HEK293 (cell line): ENCODE measurements around the gene NCKAP5L.

ENCODE experiments used
- CTCF ChIA-PET: fragments of 350-600 bp; formaldehyde crosslinking; extraction: SDS; loops from one replicate; lab custom pipeline; 2021; ENCODE audit warnings: antibody characterized with exemption; lab: Yijun Ruan, JAX
- POLR2A ChIA-PET: fragments of 300-600 bp; formaldehyde crosslinking; extraction: SDS; loops from one replicate; lab custom pipeline; 2020; ENCODE audit warnings: antibody characterized with exemption, inconsistent platforms; lab: Yijun Ruan, JAX
- H3K27ac ChIP-seq: fragments of 200-500 bp; sonication (Bioruptor generic); 2 replicates; pipeline ENCODE4 v1.5.1; 2014; ENCODE audit warnings: low read depth, low read length, control low read depth, inconsistent platforms; ENCODE audit errors: extremely low read depth
- H3K36me3 ChIP-seq, 2 experiments: fragments of 200-500 bp in 1 of 2; sonication (Bioruptor generic) in 1 of 2; 1 replicate in 1 of 2; 2 replicates in 1 of 2; pipeline ENCODE4 v1.5.1; 2014 to 2017; ENCODE audit warnings: inconsistent platforms in 2 of 2, low read length in 2 of 2; ENCODE audit not compliant: control insufficient read depth in 2 of 2, insufficient read depth in 1 of 2
- H3K4me1 ChIP-seq: fragments of 200-500 bp; sonication (Bioruptor generic); 2 replicates; pipeline ENCODE4 v1.5.1; 2014; ENCODE audit warnings: mild to moderate bottlenecking, low read length, inconsistent platforms; ENCODE audit not compliant: control insufficient read depth, insufficient read depth
- H3K4me3 ChIP-seq: 2 replicates; pipeline ENCODE4 v1.5.1; 2011; ENCODE audit warnings: low read depth, mild to moderate bottlenecking, control low read depth, low read length, moderate library complexity
- H3K9me3 ChIP-seq: fragments of 200-500 bp; sonication (Bioruptor generic); 2 replicates; pipeline ENCODE4 v1.5.1; 2014; ENCODE audit warnings: low read depth, low read length, inconsistent platforms; ENCODE audit not compliant: control insufficient read depth, insufficient read depth
- ELK4 ChIP-seq: IDR thresholded peaks from 2 replicates; pipeline ENCODE4 v1.6.1; 2011; ENCODE audit warnings: mild to moderate bottlenecking, low read depth, low read length, borderline replicate concordance
- HOXC10 ChIP-seq: sonication (generic); formaldehyde crosslinking; IDR thresholded peaks from 2 replicates; pipeline ENCODE4 v1.8.1; 2023; ENCODE audit warnings: mild to moderate bottlenecking, missing genetic modification reagents
- KLF16 ChIP-seq: fragments of 450-650 bp; formaldehyde crosslinking; IDR thresholded peaks from 2 replicates; pipeline ENCODE4 v1.5.1; 2017; ENCODE audit warnings: missing biosample characterization, missing genetic modification characterization
- KLF8 ChIP-seq: fragments of 450-650 bp; formaldehyde crosslinking; IDR thresholded peaks from 2 replicates; pipeline ENCODE4 v1.5.1; 2016; ENCODE audit warnings: missing biosample characterization, missing genetic modification characterization
- MYNN ChIP-seq: fragments of 450-650 bp; formaldehyde crosslinking; IDR thresholded peaks from 2 replicates; pipeline ENCODE4 v1.5.1; 2016; ENCODE audit warnings: missing biosample characterization, missing genetic modification characterization, borderline replicate concordance
- PRDM6 ChIP-seq: fragments of 450-650 bp; formaldehyde crosslinking; IDR thresholded peaks from 2 replicates; pipeline ENCODE4 v1.5.1; 2017; ENCODE audit warnings: missing biosample characterization, missing genetic modification characterization
- SCRT1 ChIP-seq: fragments of 450-650 bp; formaldehyde crosslinking; IDR thresholded peaks from 2 replicates; pipeline ENCODE4 v1.5.1; 2016; ENCODE audit warnings: missing biosample characterization, missing genetic modification characterization, borderline replicate concordance
- ZBTB1 ChIP-seq: fragments of 450-650 bp; formaldehyde crosslinking; IDR thresholded peaks from 2 replicates; pipeline ENCODE4 v1.5.1; 2016; ENCODE audit warnings: missing biosample characterization, missing genetic modification characterization
- ZFHX2 ChIP-seq: fragments of 450-650 bp; formaldehyde crosslinking; conservative IDR thresholded peaks from 2 replicates; pipeline ENCODE4 v1.5.1; 2016; ENCODE audit warnings: missing biosample characterization, missing genetic modification characterization
- ZNF146 ChIP-seq: fragments of 450-650 bp; formaldehyde crosslinking; IDR thresholded peaks from 2 replicates; pipeline ENCODE4 v1.5.1; 2016; ENCODE audit warnings: missing biosample characterization, missing genetic modification characterization
- ZNF175 ChIP-seq: fragments of 450-650 bp; formaldehyde crosslinking; IDR thresholded peaks from 2 replicates; pipeline ENCODE4 v1.5.1; 2016; ENCODE audit warnings: missing biosample characterization, missing genetic modification characterization
- ZNF202 ChIP-seq: fragments of 450-650 bp; formaldehyde crosslinking; IDR thresholded peaks from 2 replicates; pipeline ENCODE4 v1.5.1; 2016; ENCODE audit warnings: missing biosample characterization, missing genetic modification characterization, borderline replicate concordance
- ZNF211 ChIP-seq: fragments of 450-650 bp; formaldehyde crosslinking; IDR thresholded peaks from 2 replicates; pipeline ENCODE4 v1.5.1; 2016; ENCODE audit warnings: low read depth, missing biosample characterization, missing genetic modification characterization
- ZNF292 ChIP-seq: fragments of 450-650 bp; formaldehyde crosslinking; IDR thresholded peaks from 2 replicates; pipeline ENCODE4 v1.5.1; 2016; ENCODE audit warnings: low read depth, missing biosample characterization, missing genetic modification characterization, borderline replicate concordance
- ZNF580 ChIP-seq: fragments of 450-650 bp; formaldehyde crosslinking; IDR thresholded peaks from 2 replicates; pipeline ENCODE4 v1.5.1; 2016; ENCODE audit warnings: missing biosample characterization, missing genetic modification characterization
- ZNF600 ChIP-seq: fragments of 450-650 bp; formaldehyde crosslinking; IDR thresholded peaks from 2 replicates; pipeline ENCODE4 v1.5.1; 2016; ENCODE audit warnings: missing biosample characterization, missing genetic modification characterization
- ZNF610 ChIP-seq: fragments of 450-650 bp; formaldehyde crosslinking; IDR thresholded peaks from 2 replicates; pipeline ENCODE4 v1.5.1; 2016; ENCODE audit warnings: missing biosample characterization, missing genetic modification characterization, borderline replicate concordance
- ZNF654 ChIP-seq: fragments of 450-650 bp; formaldehyde crosslinking; IDR thresholded peaks from 2 replicates; pipeline ENCODE4 v1.5.1; 2016; ENCODE audit warnings: low read depth, missing biosample characterization, missing genetic modification characterization
- ZNF660 ChIP-seq: fragments of 450-650 bp; IDR thresholded peaks from 2 replicates; pipeline ENCODE4 v1.5.1; 2018; ENCODE audit warnings: missing biosample characterization, mild to moderate bottlenecking, missing genetic modification characterization
- ZNF830 ChIP-seq: fragments of 450-650 bp; IDR thresholded peaks from 2 replicates; pipeline ENCODE4 v1.5.0; 2018; ENCODE audit warnings: missing biosample characterization, missing genetic modification characterization, low read depth, mild to moderate bottlenecking, moderate library complexity
- TF ChIP-seq, protein P1 (sequence below): fragments of 450-650 bp; formaldehyde crosslinking; IDR thresholded peaks from 2 replicates; pipeline ENCODE4 v1.5.1; 2016; ENCODE audit warnings: missing biosample characterization, missing genetic modification characterization

The NCKAP5L gene

DNA sequence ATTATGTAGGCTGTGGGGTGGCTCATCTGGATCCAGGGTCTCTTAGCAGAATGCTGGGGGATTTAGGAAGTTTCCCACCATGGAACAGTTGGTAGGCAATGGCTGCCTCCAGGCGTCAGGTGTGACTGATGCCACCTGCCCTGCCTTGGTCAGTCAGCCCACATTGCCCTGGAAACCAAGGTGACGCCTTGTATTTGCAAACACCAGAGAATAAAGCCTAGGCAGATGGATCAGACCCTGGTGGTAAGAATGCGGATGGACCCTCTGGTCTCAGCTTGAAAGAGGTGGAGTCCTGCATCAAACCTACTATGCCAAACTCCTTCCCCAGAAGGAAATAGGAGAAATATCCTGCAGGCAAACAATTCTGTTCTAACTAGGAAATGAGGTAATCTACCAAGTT lies 38.2 kb downstream of the NCKAP5L start:
- Histone ChIP-seq H3K9me3 (no peaks in the 10 kb centered on the region), H3K27ac (no peak overlapping the region), H3K4me3 (no peak overlapping the region), H3K4me1 (no peaks in the 10 kb centered on the region), H3K36me3 (peaks cover 0 to 46% of the 10 kb centered on the region in 2 experiments; a peak in 2 of 3 replicates)
- ChIA-PET POLR2A (interaction anchor here (0.7 kb wide), 2 partner anchors 12 to 346 kb away, joined by 7 read pairs; no protein-coding TSS in a partner anchor), CTCF (no interaction called here)
- TF ChIP-seq ZNF610 (tag by site-specific recombination) = no peak
- no peak for TF ChIP-seq ZNF175 (tag by site-specific recombination)
- TF ChIP-seq ELK4 = no peak
- TF ChIP-seq, protein P1, sequence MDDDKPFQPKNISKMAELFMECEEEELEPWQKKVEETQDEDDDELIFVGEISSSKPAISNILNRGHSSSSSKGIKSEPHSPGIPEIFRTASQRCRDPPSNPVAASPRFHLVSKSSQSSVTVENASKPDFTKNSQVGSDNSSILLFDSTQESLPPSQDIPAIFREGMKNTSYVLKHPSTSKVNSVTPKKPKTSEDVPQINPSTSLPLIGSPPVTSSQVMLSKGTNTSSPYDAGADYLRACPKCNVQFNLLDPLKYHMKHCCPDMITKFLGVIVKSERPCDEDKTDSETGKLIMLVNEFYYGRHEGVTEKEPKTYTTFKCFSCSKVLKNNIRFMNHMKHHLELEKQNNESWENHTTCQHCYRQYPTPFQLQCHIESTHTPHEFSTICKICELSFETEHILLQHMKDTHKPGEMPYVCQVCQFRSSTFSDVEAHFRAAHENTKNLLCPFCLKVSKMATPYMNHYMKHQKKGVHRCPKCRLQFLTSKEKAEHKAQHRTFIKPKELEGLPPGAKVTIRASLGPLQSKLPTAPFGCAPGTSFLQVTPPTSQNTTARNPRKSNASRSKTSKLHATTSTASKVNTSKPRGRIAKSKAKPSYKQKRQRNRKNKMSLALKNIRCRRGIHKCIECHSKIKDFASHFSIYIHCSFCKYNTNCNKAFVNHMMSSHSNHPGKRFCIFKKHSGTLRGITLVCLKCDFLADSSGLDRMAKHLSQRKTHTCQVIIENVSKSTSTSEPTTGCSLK = no peak
- TF ChIP-seq SCRT1 (tag by site-specific recombination) = no peak
- TF ChIP-seq ZNF292 = no peak
- TF ChIP-seq KLF8 (tag by site-specific recombination) = no peak
- TF ChIP-seq MYNN = no peak
- TF ChIP-seq ZNF580 (tag by site-specific recombination) = no peak
- TF ChIP-seq ZNF600 (tag by site-specific recombination) = no peak
- no peak for TF ChIP-seq ZBTB1 (tag by site-specific recombination)
- no peak for TF ChIP-seq ZFHX2 (tag by site-specific recombination)
- TF ChIP-seq PRDM6 (tag by site-specific recombination) = no peak
- no peak for TF ChIP-seq KLF16 (tag by site-specific recombination)
- no peak for TF ChIP-seq ZNF830

DNA sequence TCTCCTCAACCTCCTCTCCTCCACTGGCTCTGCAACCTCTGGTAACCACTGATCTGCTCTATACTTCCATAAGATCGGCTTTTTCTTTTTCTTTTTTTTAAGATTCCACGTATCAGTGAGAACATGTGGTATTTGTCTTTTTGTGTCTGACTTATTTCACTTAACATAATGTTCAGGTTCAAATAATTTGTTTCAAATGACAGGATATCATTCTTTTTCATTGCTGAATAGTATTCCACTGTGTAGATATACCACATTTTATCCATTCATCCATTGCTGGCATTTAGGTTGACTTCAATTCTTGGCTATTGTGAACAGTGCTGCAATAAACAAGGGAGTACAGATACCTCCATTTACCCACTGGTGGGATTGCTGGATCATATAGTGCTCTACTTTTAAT lies 40.5 kb downstream of the NCKAP5L start:
- Histone ChIP-seq H3K4me3 (no peak overlapping the region), H3K27ac (no peak overlapping the region), H3K36me3 (peaks cover 0 to 25% of the 10 kb centered on the region in 2 experiments; a peak in 2 of 3 replicates), H3K4me1 (peaks cover 6% of the 10 kb centered on the region; the same call in 1 of the 2 replicates), H3K9me3 (no peaks in the 10 kb centered on the region)
- CTCF ChIA-PET = interaction anchor here (0.6 to 2.0 kb wide), 2 partner anchors 10 to 1336 kb away, joined by 4 to 10 read pairs; no protein-coding TSS in a partner anchor
- no peak for TF ChIP-seq ZNF654 (tag by site-specific recombination)
- no peak for TF ChIP-seq ZNF202 (tag by site-specific recombination)
- TF ChIP-seq ZNF146 (tag by site-specific recombination) = peak; percentile 98
- TF ChIP-seq ZNF660 (tag by site-specific recombination) = no peak
- peak; percentile 94 for TF ChIP-seq ZNF580 (tag by site-specific recombination)
- TF ChIP-seq HOXC10 (CRISPR knock-in tag) = no peak
- no peak for TF ChIP-seq ZNF211 (tag by site-specific recombination)
- POLR2A ChIA-PET = interaction anchor here (0.6 kb wide), 1 partner anchor 9 kb away, joined by 3 read pairs; no protein-coding TSS in a partner anchor
